ENCODE results near the gene KLK14. TPM values are rescaled to one million over a fixed set of nuclear protein-coding genes. Genes with fewer than 3 reads are reported as not detected.

The KLK14 gene
- total and polyA plus RNA-seq, 9 donors, result 0.10 to 1.5 (median 0.32) TPM; not detected in 5

- no peak overlapping the region for H3K27ac ChIP-seq
- peak overlapping the region; percentile 89 for H3K4me3 ChIP-seq
- intact Hi-C loops (cut with DNase I), result loop anchor here in 1 of 4 donors (10.0 kb wide), 1 partner anchor 57 kb away; no protein-coding TSS in a partner anchor
- H3K27me3 ChIP-seq, result no peaks in the 10 kb centered on the region
- WGBS, 3 donors, result 5 to 11% (median 5%) methylated on average over 18 of the region's 18 CpGs
- peaks cover 6% of the 10 kb centered on the region for H3K4me1 ChIP-seq (ENCODE audit: insufficient read depth)
- TF ChIP-seq CTCF (IDR thresholded peaks at IDR 0.05) (no peak), POLR2A (IDR thresholded peaks at IDR 0.05) (no peak), EP300 (IDR thresholded peaks at IDR 0.05) (no peak)
- DNase-seq, result no peak
- no peaks in the 10 kb centered on the region for H3K36me3 ChIP-seq
- no peaks in the 10 kb centered on the region for H3K9me3 ChIP-seq
Measured at GRCh38 chr19:51107406-51108065, 24.8 kb upstream of the KLK14 start.

- Histone ChIP-seq H3K9me3 (no peaks in the 10 kb centered on the region), H3K4me3 (no peak overlapping the region), H3K4me1 (ENCODE audit: insufficient read depth) (peaks cover 16% of the 10 kb centered on the region), H3K27me3 (no peaks in the 10 kb centered on the region), H3K36me3 (no peaks in the 10 kb centered on the region), H3K27ac (no peak overlapping the region)
- peak in 1 of 5 donors; percentile 44 for DNase-seq
- WGBS, 3 donors, result 76 to 85% (median 82%) methylated on average over 48 to 49 of the region's 49 CpGs
- intact Hi-C loops (cut with DNase I), result loop anchor here in 1 of 4 donors (10.0 kb wide), 1 partner anchor 61 kb away; no protein-coding TSS in a partner anchor
- TF ChIP-seq EP300 (IDR thresholded peaks at IDR 0.05), result no peak
- no peak for TF ChIP-seq CTCF (IDR thresholded peaks at IDR 0.05)
- TF ChIP-seq POLR2A (IDR thresholded peaks at IDR 0.05), result no peak
Measured at GRCh38 chr19:51103926-51104341, 21.2 kb upstream of the KLK14 start.

GRCh38 chr19:51102991-51103390 is 20.3 kb upstream of the KLK14 start:
- no peak for DNase-seq
- intact Hi-C loops (cut with DNase I), result loop anchor here in 1 of 4 donors (10.0 kb wide), 1 partner anchor 62 kb away; no protein-coding TSS in a partner anchor
- WGBS, 3 donors, result 77 to 84% (median 84%) methylated on average over 7 of the region's 7 CpGs
- no peaks in the 10 kb centered on the region for H3K27me3 ChIP-seq
- peaks cover 15% of the 10 kb centered on the region for H3K4me1 ChIP-seq (ENCODE audit: insufficient read depth)
- no peaks in the 10 kb centered on the region for H3K9me3 ChIP-seq
- no peaks in the 10 kb centered on the region for H3K36me3 ChIP-seq
- no peak overlapping the region for H3K27ac ChIP-seq
- TF ChIP-seq EP300 (IDR thresholded peaks at IDR 0.05) (no peak), CTCF (IDR thresholded peaks at IDR 0.05) (no peak), POLR2A (IDR thresholded peaks at IDR 0.05) (no peak)
- H3K4me3 ChIP-seq, result no peak overlapping the region

- WGBS, 3 donors, result 23 to 41% (median 30%) methylated on average over 5 of the region's 5 CpGs
- intact Hi-C loops (cut with DNase I), result loop anchor here in 1 of 4 donors (10.0 kb wide), 1 partner anchor 63 kb away; no protein-coding TSS in a partner anchor
- no peak for DNase-seq
- Histone ChIP-seq H3K27ac (no peak overlapping the region), H3K27me3 (no peaks in the 10 kb centered on the region), H3K36me3 (no peaks in the 10 kb centered on the region), H3K9me3 (no peaks in the 10 kb centered on the region), H3K4me3 (no peak overlapping the region), H3K4me1 (ENCODE audit: insufficient read depth) (peaks cover 13% of the 10 kb centered on the region)
- TF ChIP-seq CTCF (IDR thresholded peaks at IDR 0.05) (no peak), EP300 (IDR thresholded peaks at IDR 0.05) (no peak), POLR2A (IDR thresholded peaks at IDR 0.05) (no peak)
Measured at GRCh38 chr19:51101171-51101865, 18.6 kb upstream of the KLK14 start.
